NCI-H1694 treated with DMSO at 0.1 percent for 48 hours (cell line): ENCODE results near the gene LDLRAD1.
A peak's percentile ranks its signal among the peaks of the same experiment; 100 is the strongest.
"Not testable (repeated sequence)": the region's sequence is repeated elsewhere in the genome, so short reads cannot be mapped to it uniquely, and the experiment has no call there.

Experiments used
- DNase-seq: peaks from one replicate; lab custom pipeline; 2025; lab: John Stamatoyannopoulos, UW

The LDLRAD1 gene

DNA sequence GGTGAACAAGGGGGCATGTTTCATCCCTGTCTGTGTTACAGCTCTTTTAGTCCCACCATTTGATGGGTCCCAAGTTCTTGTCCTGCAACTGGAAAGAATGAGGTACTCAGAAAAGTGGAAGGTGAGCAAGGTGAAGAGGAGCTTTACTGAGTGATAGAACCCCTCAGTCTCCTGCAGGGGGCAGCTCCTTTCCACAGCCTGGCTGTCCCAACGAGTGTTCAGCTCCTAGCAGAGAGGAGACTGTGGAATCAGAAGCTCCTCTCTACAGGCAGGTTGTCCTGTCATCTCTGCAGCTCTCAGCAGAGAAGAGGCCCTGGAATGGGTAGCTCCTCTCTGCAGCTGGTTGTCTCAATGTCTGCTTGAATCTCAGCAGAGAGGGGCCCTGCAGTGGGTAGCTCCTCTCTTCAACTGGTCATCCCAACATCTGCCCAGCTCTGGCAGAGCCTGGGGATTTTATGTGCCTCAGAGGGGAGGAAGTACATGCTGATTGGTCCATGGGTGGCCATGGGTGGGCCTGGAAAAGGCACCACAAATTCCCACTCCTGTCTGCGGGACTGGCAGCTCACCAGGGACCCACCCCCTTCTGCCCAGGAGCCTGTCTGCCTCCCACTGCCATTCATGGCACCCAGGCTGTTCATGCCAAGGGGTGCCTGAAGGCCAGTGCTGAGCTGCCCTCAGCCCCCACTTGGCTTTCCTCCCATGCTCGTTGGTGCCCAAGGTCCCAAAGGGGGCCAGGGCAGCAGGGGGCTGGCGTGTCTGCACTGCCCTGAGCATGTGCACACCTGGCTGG lies 25.7 kb downstream of the LDLRAD1 start:
- DNase-seq: no peak

DNA sequence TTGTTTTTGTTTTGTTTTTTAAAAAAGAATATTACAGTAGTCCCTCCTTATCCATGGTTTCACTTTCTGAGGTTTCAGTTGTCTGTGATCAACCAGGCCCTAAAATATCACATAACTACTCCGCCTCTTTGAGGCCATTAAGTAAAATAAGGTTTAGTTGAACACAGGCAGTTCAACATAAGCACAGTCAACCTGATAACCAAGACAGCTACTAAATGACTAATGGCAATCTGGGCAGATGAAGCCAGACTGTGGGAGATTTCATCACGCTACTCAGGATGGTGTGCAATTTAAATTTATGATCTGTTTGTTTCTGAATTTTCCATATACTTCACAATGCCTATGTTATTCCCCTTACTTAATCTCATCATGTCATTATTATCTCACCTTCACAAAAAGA lies 30.1 kb downstream of the LDLRAD1 start:
- no peak for DNase-seq

DNA sequence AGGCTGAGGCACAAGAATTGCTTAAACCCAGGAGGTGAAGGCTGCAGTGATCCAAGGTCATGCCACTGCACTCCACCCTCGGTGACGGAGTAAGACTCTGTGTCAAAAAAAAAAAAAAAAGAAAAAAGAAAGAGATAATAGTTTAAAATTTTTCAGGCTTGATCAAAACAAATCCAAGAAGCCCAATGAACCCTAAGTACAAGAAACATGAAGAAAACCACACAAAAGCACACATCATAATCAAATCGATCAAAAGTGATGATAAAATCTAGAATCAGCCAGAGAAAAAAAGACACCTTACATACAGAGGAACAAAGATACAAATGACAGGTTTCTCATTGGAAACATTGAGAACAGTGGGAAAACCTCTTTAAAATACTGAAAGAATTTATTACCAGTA lies 31.5 kb downstream of the LDLRAD1 start:
- DNase-seq: no peak

DNA sequence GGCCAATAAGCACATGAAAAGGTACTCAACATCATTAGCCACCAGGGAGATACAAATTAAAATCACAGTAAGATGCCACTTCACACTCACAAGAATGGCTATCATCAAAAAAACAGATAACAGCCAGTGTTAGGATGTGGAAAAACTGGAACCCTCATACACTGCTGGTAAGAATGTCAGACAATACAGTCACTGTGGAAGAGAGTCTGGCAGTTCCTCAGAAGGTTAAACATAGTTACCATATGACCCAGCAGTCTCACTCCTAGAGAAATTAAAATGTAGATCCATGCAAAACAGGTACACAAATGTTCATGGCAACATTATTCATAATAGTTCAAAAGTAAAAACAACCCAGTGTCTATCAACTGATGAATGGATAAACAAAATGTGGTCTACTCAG lies 33.3 kb downstream of the LDLRAD1 start:
- DNase-seq: no peak

DNA sequence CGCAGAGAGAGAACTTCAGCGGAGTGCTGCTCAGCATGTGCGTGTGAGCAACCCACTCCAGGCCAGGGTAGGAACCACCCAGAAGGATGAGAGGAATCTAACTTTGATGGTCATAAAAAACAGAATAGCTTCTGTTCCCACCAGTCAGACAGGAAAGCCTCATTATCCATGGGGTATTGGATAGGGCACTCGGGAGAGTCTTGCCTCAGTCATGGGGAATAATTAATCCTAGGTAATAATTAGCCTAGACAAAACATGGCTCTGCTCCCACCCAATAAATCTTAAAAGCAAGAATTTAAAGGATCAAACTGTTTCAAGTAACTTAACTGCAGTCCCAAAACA lies 35.3 kb downstream of the LDLRAD1 start:
- DNase-seq: no peak

DNA sequence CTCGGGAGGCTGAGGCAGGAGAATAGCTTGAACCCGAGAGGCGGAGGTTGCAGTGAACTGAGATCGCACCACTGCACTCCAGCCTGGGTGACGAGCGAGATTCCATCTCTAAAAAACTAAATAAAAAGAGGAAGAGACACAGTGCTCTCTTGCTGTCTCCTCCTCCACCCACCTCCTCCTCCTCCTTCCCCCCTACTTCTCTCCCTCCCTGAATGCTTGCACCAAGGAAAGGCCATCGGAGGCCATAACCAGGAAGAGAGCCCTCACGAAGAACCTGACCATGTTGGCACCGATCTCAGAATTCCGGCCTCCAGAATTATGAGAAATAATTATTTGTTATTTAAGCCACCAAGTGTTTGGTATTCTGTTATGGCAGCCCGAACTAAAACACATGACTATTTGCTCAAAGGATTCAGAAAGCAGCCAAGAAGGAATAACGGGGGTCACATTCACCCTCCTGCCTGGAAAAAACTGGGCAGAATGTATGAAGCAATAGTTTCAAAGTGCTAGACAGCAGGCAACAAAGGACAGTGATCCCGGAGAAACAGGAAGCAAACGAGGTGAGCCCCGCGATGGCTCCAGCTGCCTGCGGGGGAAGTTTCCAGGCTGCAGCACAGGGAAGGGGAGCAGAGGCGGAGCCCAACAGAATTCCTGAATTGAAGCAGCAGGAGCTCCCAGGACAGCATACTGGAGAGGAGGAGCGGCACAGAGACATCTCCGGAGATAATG lies 35.8 kb downstream of the LDLRAD1 start:
- no peak for DNase-seq

DNA sequence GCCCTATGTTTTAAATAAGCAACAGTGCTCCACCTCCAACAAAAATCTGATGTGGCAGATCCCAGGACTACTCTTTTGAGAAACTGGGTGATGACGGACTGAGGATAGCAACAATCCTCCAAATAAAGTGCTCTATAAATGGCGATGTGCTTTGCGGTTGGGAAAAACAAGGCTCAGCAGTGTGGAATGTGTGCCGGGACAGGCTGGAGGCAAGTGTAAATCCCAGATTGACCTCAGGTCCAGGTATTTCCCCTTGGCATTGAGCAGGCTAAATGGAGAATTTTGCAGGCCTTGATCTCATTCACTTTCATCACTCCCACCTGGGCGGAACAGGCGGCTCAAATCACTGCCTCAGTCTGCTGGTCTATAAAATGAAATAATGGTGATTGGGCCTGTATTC lies 36.8 kb downstream of the LDLRAD1 start:
- no peak for DNase-seq

DNA sequence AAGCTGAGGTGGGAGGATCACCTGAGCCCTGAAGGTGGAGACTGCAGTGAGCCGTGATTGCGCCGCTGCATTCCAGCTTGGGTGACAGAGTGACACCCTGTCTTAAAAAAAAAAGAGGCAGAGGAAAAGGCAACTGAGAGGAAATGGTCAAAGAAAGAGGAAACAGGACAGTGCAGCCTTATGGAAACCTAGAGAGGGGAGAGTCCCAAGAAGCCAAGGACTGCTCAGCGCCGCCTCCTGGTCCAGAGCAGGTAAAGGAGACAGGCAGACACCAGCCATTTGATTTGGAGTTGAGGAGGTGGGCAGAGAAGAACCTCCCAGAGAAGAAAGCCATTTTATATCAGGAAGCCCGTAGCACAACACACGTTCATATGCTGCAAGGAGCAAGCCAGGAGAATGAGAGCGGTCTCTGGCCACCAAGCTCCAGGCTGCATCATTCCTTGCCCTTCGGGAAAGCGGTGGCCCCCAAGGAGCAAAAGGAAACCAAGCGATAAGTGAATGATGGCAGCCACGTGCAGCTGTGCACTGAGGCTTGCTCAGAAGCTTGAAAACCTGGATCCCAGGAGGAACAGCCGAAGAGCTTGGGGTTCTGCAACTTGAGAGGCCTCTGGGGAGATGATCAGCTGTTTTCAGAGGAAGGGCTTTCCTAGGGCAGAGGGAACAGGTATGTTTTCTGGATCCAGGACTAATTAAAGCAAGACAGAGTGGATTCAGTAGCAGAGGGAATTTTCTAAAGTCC lies 38.1 kb downstream of the LDLRAD1 start:
- no peak for DNase-seq

DNA sequence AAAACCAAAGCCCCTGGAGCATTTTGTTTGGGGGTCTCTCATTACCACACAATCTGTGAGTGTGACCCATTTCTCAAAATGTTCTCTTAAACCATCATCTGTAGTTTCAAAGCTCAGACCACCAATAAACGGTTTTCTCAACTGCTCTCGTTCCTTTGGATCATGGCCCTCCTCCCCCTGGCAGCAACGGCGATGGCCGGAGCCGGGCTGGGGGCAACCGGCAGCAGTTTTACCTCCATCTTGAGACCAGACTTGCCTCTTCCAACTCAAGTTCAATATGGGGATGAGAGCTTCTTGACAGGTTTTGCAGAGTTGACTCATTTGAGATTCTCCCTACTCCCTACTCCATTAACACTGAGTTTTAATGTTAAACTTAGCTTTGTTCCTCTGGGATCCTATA lies 42.1 kb downstream of the LDLRAD1 start:
- no peak for DNase-seq

DNA sequence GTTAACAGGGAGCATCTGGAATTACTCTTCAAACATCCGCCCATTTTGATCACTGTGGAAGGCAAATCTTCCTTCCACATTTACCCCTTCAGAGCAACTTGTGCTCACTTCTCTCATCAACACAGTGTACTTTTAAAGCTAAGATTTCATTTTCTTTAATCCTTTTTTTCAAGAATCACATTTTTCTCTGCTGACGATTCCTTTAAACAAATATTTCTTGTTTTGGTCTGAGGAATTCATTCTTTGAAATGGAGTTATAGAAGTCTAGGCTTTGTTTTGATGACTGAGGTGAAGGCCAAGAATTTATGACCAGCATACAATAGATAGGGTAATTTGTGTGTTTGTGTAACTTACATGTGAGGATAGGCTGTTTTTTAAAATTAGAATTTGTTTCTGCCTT lies 46.3 kb downstream of the LDLRAD1 start:
- DNase-seq: no peak

DNA sequence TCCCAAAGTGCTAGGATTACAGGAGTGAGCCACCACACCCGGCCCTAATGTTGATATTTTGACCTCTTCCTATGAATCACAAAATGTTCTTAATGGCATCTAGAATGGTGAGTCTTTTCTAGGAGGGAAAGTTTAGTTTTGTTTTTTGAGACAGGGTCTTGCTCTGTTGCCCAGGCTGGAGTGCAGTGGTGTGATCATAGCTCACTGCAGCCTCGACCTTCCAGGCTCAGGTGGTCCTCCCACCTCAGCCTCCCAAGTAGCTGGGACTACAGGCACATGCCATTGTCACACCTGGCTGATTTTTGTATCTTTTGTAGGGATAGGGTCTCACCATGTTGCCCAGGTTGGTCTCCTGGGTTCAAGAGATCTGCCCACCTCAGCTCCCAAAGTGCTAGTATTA lies 48.7 kb downstream of the LDLRAD1 start:
- DNase-seq: not testable (repeated sequence)

DNA sequence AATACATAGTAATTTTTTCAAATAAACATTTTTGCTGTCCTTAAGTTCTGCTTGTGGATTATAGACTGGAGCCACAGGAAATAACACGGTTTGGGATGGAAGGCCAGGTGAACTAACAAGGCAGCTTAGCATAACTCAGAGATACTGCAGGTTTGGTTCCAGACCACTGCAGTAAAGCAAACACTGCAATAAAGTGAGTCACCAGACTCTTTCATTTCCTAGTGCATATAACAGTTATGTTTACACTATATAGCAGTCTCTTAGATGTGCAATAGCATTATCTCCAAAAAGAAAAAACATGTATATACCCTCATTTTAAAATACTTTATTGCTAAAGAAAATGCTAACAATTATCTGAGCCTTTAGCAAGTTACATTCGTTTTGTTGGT lies 49.9 kb downstream of the LDLRAD1 start:
- DNase-seq: no peak

DNA sequence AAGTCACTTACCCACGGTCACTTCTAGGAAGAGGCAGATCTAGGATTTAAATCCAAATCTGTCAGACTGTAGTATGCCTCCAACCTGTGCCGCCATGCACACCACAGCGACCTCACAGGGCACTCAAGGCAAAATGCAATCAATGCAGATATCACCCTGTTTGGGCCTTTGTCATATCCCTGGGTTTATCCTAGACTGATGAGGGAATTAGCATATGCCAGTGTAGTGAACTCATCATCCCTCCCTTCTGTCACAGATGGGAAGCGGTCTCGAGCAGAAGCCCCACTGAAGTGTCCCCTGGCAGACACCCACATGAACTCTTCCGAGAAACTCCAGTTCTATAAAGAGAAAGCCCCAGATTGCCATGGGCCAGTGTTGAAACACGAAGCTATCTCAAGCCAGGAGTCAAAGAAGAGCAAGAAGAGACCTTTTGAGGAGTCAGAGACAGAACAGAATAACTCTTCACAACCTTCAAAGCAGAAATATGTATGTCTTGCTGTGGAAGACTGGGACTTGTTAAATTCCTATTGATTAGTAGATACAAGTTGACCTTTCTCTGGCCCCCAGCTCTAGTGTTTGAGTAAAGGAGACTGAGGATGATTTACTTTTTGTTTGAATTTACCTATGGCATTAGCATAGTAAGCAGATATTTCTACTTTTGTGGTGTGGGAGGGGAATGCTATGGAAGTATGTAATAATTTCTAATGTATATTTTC lies 50.4 kb downstream of the LDLRAD1 start:
- DNase-seq: no peak

DNA sequence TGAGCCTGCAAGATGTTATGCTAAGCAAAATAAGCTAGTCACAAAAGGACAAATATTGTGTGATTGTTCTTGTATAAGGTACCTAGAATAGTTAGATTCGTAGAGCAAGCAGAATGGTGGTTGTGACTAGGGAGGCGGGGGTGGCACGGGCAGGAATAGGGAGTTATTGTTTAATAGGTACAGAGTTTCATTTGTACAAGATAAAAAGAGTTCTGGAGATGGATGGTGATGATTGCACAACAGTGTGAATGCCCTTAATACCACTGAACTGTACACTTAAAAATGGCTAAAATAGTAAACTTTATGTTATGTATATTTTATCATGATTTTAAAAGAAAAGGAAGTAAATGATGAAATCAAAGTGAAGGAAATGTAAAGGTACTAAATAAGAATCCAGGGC lies 51.2 kb downstream of the LDLRAD1 start:
- DNase-seq: no peak

DNA sequence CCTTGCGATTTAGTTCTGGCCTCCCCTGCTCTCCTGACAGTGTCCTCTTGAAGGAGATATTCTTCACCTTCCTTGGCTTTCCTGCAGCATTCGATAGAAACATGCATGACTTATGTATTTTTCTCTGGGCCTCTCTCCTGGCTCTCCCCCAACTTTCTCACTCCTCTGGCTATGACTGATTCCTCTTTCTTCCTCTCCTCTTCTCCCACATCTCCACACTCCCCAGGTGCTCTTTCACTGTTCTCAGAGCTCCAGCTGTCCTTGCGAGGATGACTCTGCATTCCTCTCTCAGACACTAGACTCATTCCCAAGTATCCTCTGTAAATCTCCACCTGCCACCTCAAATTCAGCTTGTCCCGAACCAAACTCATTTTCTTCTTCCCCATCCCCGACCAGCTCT lies 53.9 kb downstream of the LDLRAD1 start:
- no peak for DNase-seq

DNA sequence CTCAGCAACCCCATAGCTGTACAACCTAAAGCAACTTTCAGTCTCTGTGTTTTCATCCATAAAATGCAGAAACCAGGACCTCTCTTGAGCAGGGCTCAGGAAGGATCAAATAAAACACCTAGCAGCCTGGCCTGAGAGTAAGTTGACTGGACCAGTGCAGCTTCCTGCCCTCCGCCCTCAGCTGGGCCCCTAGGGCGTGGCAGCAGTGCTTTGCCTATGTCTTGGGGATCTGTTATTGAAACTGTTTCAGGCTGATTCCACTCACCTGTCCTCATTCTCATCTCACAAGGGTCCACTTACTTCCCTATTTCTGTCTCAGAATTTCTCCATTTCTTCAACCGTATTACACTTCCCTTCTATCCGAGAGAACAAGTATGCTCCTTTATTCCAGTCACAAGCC lies 54.5 kb downstream of the LDLRAD1 start:
- DNase-seq: no peak

DNA sequence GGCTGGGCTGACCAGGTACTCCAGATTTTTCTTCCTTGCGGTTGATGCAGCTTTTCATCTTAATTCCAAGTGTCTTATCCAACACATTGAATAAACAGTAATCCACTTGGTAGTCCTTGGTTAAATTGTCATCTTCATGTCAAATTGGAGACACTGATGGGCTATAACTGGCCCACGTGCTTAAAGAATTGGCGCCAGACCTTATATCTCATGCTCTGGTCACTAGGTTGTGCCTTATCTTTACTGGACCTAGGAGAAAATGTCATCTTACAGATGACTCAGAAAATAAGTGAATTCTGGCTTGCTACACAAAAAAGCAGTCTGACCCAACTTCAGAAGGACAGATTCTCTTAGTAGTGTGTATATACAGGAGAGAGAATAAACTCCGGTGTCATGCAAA lies 55.6 kb downstream of the LDLRAD1 start:
- no peak for DNase-seq

DNA sequence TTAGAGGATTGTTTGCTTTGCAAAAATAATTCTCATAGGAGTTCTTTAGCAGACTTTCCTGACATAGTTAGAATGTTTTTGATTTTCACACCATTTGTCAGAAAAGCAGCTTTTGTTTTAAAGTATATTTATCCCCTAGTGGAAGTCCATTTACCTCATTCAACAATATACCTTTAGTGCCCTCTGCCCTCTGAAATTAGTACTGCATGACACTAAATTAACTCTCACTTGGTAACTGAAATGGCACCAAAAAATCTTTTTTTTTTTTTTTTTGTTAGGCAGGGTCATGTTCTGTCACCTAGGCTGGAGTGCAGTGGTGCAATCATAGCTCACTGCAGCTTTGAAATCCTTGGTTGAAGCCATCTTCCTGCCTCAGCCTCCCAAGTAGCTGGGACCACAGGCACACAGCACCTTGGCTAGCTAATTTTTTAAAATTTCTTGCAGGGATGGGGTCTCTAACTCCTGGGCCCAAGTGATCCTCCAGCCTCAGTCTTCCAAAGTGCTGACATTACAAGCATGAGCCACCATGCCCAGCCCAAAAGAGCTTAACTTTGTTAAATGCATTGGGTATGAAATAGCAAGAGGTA lies 58.2 kb downstream of the LDLRAD1 start:
- peak; percentile 30 for DNase-seq
